Coronary artery (tissue), 2 donors: ENCODE measurements around the gene GAMT.

Experiments
- DNase-seq: peaks from one replicate; pipeline ENCODE4 v3.0.0-alpha.2; 2017; ENCODE audit warnings: low spot score
- H3K27ac ChIP-seq, 2 donors: fragments of 200-600 bp; sonication (generic); one replicate each; pipeline ENCODE4 v1.5.1; 2016 to 2019
- H3K4me3 ChIP-seq: fragments of 200-600 bp; sonication (generic); 2 replicates; pipeline ENCODE4 v1.5.1; 2016; ENCODE audit warnings: mild to moderate bottlenecking, moderate library complexity
- CTCF ChIP-seq: fragments of 200-600 bp; sonication (generic); IDR thresholded peaks from one replicate; pipeline ENCODE4 v1.5.1; 2019; ENCODE audit warnings: antibody characterized with exemption

GAMT gene

GRCh38 chr19:1411255-1412191 lies 10.2 kb upstream of the GAMT start:
- TF ChIP-seq CTCF: no peak
- peak overlapping the region; percentile 45 to 76 for H3K27ac ChIP-seq
- DNase-seq: no peak

GRCh38 chr19:1410789-1411188 lies 9.4 kb upstream of the GAMT start:
- no peak for TF ChIP-seq CTCF
- no peak overlapping the region for H3K4me3 ChIP-seq
- H3K27ac ChIP-seq: peak overlapping the region; percentile 45 to 76
- DNase-seq: no peak

More at GRCh38 chr19:1411255-1412191, 10.2 kb upstream of the GAMT start:
- H3K4me3 ChIP-seq: peak overlapping the region; percentile 46

GRCh38 chr19:1410136-1410786 lies 8.9 kb upstream of the GAMT start:
- no peak for DNase-seq
- no peak for TF ChIP-seq CTCF
- peak overlapping the region; percentile 41 to 45 for H3K27ac ChIP-seq
- peak overlapping the region; percentile 91 for H3K4me3 ChIP-seq

GRCh38 chr19:1409204-1410005 lies 8.1 kb upstream of the GAMT start:
- Histone ChIP-seq H3K27ac (peak overlapping the region; percentile 88 to 95), H3K4me3 (peak overlapping the region; percentile 91)
- no peak for DNase-seq
- no peak for TF ChIP-seq CTCF

- TF ChIP-seq CTCF: no peak
- Histone ChIP-seq H3K27ac (peak overlapping the region; percentile 88 to 95), H3K4me3 (peak overlapping the region; percentile 91)
- no peak for DNase-seq
These were observed 7.2 kb upstream of the GAMT start for GRCh38 chr19:1408300-1409203.
